HCT116 (cell line): ENCODE data around the gene NOTO. TPM values are rescaled to one million over a fixed set of nuclear protein-coding genes. Genes with fewer than 3 reads are reported as not detected.

Experiments used
- total RNA-seq: library from RNA; stranded (reverse); gene quantifications from one replicate; pipeline ENCODE4 v1.2.1, GENCODE V29; 2021; ENCODE audit not compliant: unreplicated experiment

NOTO gene
- total RNA-seq, 1 experiment from 2014 or later, result not detected

Other genes starting within 250 kb of the NOTO start
- gene SFXN5, start 130.9 kb upstream of the NOTO start, total RNA-seq, result 10.0 TPM
- gene RAB11FIP5, start 89.6 kb upstream of the NOTO start, total RNA-seq, result 20.8 TPM
- 37.4 TPM for gene SMYD5, start 11.7 kb downstream of the NOTO start, total RNA-seq
- gene PRADC1, start 30.7 kb downstream of the NOTO start, total RNA-seq, result 8.6 TPM
- 637 TPM for gene CCT7, start 31.7 kb downstream of the NOTO start, total RNA-seq
- 34.9 TPM for gene FBXO41, start 81.9 kb downstream of the NOTO start, total RNA-seq
- 0.37 TPM for gene EGR4, start 91.0 kb downstream of the NOTO start, total RNA-seq
- gene ALMS1, start 183.3 kb downstream of the NOTO start, total RNA-seq, result 20.5 TPM